A549 treated with DMSO at 1 μM for 4 hours (cell line): ENCODE measurements around the gene SIGLEC12. TPM values are rescaled to one million over a fixed set of nuclear protein-coding genes. Genes with fewer than 3 reads are reported as not detected.

Experiments used
- total RNA-seq: library from RNA; stranded (reverse); fragments of 200-300 nt; extraction: Qiagen RNA extraction; gene quantifications from 5 replicates; pipeline ENCODE4 v1.2.3, GENCODE V29; 2022; ENCODE audit warnings: low read depth

The SIGLEC12 gene
- total RNA-seq = not detected in 5 replicates

GRCh38 chr19:51501594-51502263 lies at the start of gene SIGLEC12:
SIGLEC12 (minus strand) TSS chr19:51501800; CDS start chr19:51501733, 67 bp downstream.

GRCh38 chr19:51531349-51532315 lies 30.0 kb upstream of the SIGLEC12 start, which contains the start of gene SIGLEC6:
SIGLEC6 (minus strand) TSS chr19:51531670; CDS start chr19:51531648, 22 bp downstream.

GRCh38 chr19:51478381-51479234 lies 23.0 kb downstream of the SIGLEC12 start, which contains the start of gene CEACAM18:
CEACAM18 (plus strand) TSS chr19:51478539.

GRCh38 chr19:51458051-51458645 lies 43.5 kb downstream of the SIGLEC12 start, which contains the start of gene SIGLEC8:
SIGLEC8 (minus strand) TSS chr19:51458454; CDS start chr19:51458387, 67 bp downstream.

Other genes starting within 250 kb of the SIGLEC12 start
- gene IGLON5, start 190.2 kb downstream of the SIGLEC12 start, total RNA-seq = 0.02 to 0.09 TPM (median 0.05 TPM) in 3 of 5 replicates, not detected in the others
- gene VSIG10L, start 159.7 kb downstream of the SIGLEC12 start, total RNA-seq = 6.6 to 11.1 TPM (median 9.1 TPM) in 5 replicates
- 180 to 255 TPM (median 204 TPM) in 5 replicates for gene ETFB, start 135.4 kb downstream of the SIGLEC12 start, total RNA-seq
- gene CLDND2, start 132.8 kb downstream of the SIGLEC12 start, total RNA-seq = 5.1 to 9.3 TPM (median 7.5 TPM) in 5 replicates
- gene NKG7, start 129.1 kb downstream of the SIGLEC12 start, total RNA-seq = not detected in 5 replicates
- gene LIM2, start 113.8 kb downstream of the SIGLEC12 start, total RNA-seq = not detected in 5 replicates
- not detected in 5 replicates for gene C19orf84, start 111.2 kb downstream of the SIGLEC12 start, total RNA-seq
- 0.05 TPM in 1 of 5 replicates, not detected in the others for gene SIGLEC10, start 84.2 kb downstream of the SIGLEC12 start, total RNA-seq
- not detected in 5 replicates for gene SIGLEC8, start 43.3 kb downstream of the SIGLEC12 start, total RNA-seq
- gene CEACAM18, start 23.3 kb downstream of the SIGLEC12 start, total RNA-seq = not detected in 5 replicates
- gene SIGLEC6, start 29.9 kb upstream of the SIGLEC12 start, total RNA-seq = not detected in 5 replicates
- gene ZNF175, start 69.5 kb upstream of the SIGLEC12 start, total RNA-seq = 3.7 to 5.9 TPM (median 4.2 TPM) in 5 replicates
- not detected in 5 replicates for gene SIGLEC5, start 128.6 kb upstream of the SIGLEC12 start, total RNA-seq
- gene SIGLEC14, start 145.0 kb upstream of the SIGLEC12 start, total RNA-seq = 0.06 to 0.07 TPM in 2 of 5 replicates, not detected in the others
- 13.6 to 14.4 TPM (median 13.8 TPM) in 5 replicates for gene SPACA6, start 191.5 kb upstream of the SIGLEC12 start, total RNA-seq
- gene HAS1, start 222.2 kb upstream of the SIGLEC12 start, total RNA-seq = not detected in 5 replicates